ENCODE results near the gene NTNG1. TPM values are rescaled to one million over a fixed set of nuclear protein-coding genes. Genes with fewer than 3 reads are reported as not detected.

NTNG1 gene
- total RNA-seq, 1 donor from 2014 or later = 9.6 TPM

DNA sequence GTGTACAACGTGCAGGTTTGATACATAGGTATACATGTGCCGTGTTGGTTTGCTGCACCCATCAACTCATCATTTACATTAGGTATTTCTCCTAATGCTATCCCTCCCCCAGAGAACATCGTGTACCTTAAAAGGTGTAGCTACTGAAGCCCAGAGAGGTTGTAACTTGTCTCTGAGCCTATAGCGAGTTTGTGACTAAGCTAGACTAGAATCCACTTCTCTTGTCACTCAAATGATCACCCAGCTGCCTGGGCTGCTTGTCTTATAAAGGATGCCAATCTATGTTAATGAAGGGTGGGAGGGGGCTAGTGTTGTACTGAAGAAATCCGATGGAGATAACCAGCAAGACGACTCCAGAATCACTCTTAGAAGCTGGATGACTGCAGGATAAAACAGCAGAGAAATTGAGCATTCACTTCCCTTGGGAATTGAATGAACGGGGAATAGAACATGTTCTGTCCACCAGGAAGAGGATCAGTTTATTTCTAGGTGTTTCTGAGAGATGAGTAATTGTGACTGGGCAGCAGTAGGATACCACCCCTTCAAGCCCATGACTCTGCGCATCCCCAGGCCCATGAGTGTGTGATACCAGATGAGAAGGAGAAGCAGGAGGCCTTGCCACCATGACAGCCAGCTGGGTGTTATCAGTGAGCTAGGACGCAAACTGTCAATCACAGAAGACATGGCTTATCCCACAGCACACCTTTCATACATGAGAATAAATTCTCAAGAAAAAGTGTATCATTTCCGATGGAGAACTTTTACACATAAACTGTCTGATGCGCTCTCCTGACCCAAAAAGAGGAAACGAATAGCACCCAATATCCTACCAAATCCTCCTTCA, 390.4 kb downstream of the NTNG1 start:
- no peaks in the 10 kb centered on the region for H3K9me3 ChIP-seq
- no peaks in the 10 kb centered on the region for H3K4me1 ChIP-seq
- H3K27me3 ChIP-seq (ENCODE audit: low read depth) = no peaks in the 10 kb centered on the region
- no peaks in the 10 kb centered on the region for H3K36me3 ChIP-seq
- no peak for DNase-seq
- intact Hi-C loops (cut with DNase I) = no loop called here
- TF ChIP-seq, protein P1, sequence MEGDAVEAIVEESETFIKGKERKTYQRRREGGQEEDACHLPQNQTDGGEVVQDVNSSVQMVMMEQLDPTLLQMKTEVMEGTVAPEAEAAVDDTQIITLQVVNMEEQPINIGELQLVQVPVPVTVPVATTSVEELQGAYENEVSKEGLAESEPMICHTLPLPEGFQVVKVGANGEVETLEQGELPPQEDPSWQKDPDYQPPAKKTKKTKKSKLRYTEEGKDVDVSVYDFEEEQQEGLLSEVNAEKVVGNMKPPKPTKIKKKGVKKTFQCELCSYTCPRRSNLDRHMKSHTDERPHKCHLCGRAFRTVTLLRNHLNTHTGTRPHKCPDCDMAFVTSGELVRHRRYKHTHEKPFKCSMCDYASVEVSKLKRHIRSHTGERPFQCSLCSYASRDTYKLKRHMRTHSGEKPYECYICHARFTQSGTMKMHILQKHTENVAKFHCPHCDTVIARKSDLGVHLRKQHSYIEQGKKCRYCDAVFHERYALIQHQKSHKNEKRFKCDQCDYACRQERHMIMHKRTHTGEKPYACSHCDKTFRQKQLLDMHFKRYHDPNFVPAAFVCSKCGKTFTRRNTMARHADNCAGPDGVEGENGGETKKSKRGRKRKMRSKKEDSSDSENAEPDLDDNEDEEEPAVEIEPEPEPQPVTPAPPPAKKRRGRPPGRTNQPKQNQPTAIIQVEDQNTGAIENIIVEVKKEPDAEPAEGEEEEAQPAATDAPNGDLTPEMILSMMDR (IDR thresholded peaks at IDR 0.05) = no peak
- H3K27ac ChIP-seq = no peak overlapping the region
- no peak for ATAC-seq
- H3K4me3 ChIP-seq = no peak overlapping the region

DNA sequence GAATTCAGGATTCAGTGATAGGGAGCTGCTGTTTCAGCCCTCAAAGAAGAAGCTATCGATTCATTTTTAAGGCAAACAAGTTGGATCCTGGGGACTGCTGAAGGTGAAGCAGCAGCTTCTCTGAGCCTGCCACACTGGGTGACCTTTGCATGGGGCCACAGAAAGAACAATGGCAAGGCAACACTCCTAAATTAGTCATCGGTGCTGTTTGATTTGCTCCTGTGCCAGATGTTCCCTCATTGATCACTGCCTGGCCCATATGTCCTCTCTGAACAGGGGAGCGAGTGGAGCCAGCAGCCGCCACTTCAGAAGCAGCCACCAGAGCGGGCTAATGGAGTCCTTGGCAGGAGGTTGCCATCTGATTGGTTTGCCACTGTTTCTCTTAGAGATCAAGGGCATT, 391.5 kb downstream of the NTNG1 start:
- Histone ChIP-seq H3K9me3 (no peaks in the 10 kb centered on the region), H3K27me3 (ENCODE audit: low read depth) (no peaks in the 10 kb centered on the region), H3K4me1 (no peaks in the 10 kb centered on the region), H3K27ac (no peak overlapping the region), H3K36me3 (no peaks in the 10 kb centered on the region), H3K4me3 (no peak overlapping the region)
- no peak for ATAC-seq
- TF ChIP-seq, protein P1 (IDR thresholded peaks at IDR 0.05) = no peak
- intact Hi-C loops (cut with DNase I) = no loop called here
- DNase-seq = no peak

Other genes starting within 250 kb of the NTNG1 start
- 11.4 TPM for gene PRMT6, start 84.4 kb upstream of the NTNG1 start, total RNA-seq